ENCODE data around the gene HHIP.

Gene HHIP

GRCh38 chr4:144739511-144740033, 93.6 kb downstream of the HHIP start:
- no peaks in the 10 kb centered on the region for H3K9me3 ChIP-seq
- no peaks in the 10 kb centered on the region for H3K36me3 ChIP-seq
- no peak overlapping the region for H3K4me3 ChIP-seq (ENCODE audit: low read depth, low read length)
- no peak for DNase-seq
- TF ChIP-seq, protein P1, sequence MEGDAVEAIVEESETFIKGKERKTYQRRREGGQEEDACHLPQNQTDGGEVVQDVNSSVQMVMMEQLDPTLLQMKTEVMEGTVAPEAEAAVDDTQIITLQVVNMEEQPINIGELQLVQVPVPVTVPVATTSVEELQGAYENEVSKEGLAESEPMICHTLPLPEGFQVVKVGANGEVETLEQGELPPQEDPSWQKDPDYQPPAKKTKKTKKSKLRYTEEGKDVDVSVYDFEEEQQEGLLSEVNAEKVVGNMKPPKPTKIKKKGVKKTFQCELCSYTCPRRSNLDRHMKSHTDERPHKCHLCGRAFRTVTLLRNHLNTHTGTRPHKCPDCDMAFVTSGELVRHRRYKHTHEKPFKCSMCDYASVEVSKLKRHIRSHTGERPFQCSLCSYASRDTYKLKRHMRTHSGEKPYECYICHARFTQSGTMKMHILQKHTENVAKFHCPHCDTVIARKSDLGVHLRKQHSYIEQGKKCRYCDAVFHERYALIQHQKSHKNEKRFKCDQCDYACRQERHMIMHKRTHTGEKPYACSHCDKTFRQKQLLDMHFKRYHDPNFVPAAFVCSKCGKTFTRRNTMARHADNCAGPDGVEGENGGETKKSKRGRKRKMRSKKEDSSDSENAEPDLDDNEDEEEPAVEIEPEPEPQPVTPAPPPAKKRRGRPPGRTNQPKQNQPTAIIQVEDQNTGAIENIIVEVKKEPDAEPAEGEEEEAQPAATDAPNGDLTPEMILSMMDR (IDR thresholded peaks at IDR 0.05; ENCODE audit: low read depth, low read length), result no peak
- no peaks in the 10 kb centered on the region for H3K27me3 ChIP-seq
- H3K4me1 ChIP-seq, result no peaks in the 10 kb centered on the region

DNA sequence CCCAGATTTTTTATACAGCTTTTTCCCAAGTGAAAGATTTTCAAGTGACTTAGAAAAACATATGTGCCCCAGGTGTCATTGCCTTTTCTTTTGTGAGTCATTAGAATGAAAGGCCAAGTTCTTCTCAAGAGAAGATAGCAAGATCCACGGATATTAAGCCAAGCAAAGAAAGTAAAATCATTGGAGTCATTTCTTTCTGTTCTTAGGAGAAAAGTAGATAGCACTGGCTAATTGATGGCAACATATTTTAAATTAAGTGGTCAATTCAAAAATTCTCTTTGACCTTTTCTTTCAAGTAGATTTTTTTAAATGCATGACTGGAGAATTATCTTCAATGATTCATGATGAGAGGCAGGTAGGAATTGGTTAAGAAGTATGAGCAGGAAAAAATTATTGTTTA, 94.4 kb downstream of the HHIP start:
- Histone ChIP-seq H3K4me1 (no peaks in the 10 kb centered on the region), H3K9me3 (no peaks in the 10 kb centered on the region), H3K36me3 (no peaks in the 10 kb centered on the region), H3K4me3 (ENCODE audit: low read depth, low read length) (no peak overlapping the region), H3K27me3 (no peaks in the 10 kb centered on the region)
- no peak for DNase-seq
- TF ChIP-seq, protein P1 (IDR thresholded peaks at IDR 0.05; ENCODE audit: low read depth, low read length), result no peak

DNA sequence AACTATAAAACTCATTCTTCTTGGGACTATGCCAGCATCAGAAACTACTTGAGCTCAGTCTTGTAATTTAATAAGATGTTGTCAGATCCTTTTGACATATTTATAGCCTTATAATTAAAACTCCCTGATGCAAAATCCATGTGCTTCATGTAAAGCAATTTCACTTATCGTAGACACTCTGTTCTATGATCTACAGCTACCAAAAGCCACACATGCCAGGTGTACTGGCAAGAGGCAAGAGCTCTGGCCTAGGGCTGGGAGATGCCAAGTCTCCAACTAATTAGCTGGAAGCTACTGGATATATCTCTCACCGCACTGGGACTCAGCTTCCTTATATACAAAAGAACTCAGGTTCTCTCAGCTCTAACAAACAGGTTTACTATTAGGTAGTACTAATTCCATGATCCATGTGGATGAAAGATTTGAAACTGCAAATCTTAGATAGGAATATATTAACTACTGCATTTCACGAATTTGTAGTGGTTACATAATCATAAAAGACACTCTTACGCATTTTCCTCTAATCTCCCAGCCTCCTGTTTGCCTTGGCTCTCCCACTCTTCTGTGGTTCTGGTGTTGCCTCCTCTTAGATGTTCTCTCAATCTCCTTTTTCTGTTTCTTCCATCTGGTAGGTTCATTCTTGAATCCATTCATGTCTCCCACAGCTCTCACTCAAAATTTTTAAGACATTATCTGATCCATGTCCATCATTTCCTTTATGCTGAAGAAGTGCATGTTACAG, 103.0 kb downstream of the HHIP start:
- no peak overlapping the region for H3K4me3 ChIP-seq (ENCODE audit: low read depth, low read length)
- TF ChIP-seq, protein P1 (IDR thresholded peaks at IDR 0.05; ENCODE audit: low read depth, low read length), result no peak
- no peaks in the 10 kb centered on the region for H3K4me1 ChIP-seq
- no peaks in the 10 kb centered on the region for H3K36me3 ChIP-seq
- DNase-seq, result no peak
- H3K27me3 ChIP-seq, result no peaks in the 10 kb centered on the region
- no peaks in the 10 kb centered on the region for H3K9me3 ChIP-seq

DNA sequence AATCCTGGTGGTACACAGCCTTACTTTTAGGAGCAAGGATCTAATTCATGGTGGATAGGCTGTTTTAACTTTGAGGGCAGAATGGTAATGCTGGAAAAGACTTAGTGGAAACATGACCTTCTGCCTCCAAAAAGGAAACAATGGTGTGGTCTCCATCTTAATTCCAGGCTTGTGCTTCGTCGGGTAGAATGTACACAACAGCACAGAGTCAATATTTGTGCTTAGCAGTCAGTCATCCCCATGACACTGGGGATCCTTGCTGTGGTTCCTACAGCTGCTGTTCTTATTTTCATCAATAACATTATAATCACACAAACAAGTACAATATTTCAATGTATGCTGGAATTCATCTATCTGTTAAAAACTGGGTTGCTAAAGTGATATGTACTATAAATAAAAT, 104.4 kb downstream of the HHIP start:
- no peaks in the 10 kb centered on the region for H3K4me1 ChIP-seq
- no peak for DNase-seq
- H3K27me3 ChIP-seq, result no peaks in the 10 kb centered on the region
- H3K9me3 ChIP-seq, result no peaks in the 10 kb centered on the region
- no peaks in the 10 kb centered on the region for H3K36me3 ChIP-seq
- no peak overlapping the region for H3K4me3 ChIP-seq (ENCODE audit: low read depth, low read length)
- TF ChIP-seq, protein P1 (IDR thresholded peaks at IDR 0.05; ENCODE audit: low read depth, low read length), result no peak

DNA sequence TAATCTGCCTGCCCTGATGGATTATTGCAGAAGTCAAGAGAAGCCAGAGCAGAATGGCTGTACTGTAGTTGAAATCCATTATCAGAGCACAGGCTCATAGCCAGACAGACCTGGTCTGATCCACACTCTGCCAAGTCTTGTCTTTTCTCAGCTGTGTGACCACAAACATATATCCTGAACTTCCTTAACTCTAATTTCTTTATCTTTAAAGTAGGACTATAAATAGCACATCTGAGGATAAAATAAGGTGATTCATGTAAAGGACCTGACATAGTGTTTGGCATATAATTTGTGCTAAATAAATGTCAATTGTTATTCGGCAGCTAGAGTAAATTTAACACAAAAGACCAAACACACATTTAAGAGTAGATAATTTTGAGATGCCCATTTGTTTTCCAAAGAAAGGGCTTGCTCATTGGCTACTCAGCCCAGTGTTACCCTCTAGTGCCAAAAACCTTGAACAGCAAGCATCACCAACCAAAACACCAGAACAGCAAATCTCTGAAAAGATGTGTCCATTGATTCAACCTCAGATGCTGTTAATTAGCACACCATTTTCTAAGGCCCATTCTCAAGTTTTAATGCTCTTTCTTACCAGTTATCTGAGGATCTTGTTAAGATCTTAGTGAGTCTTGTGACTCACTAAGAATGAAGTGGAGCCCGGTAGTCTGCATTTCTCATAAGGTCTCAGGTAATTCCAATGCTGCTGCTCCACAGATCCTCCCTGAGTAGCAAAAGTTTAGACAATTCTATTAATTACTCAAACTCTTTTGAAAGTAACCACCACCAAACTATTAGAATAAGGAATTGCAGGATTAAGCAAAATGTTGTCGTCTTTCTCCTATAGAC, 108.8 kb downstream of the HHIP start:
- no peak for DNase-seq
- Histone ChIP-seq H3K36me3 (no peaks in the 10 kb centered on the region), H3K27me3 (no peaks in the 10 kb centered on the region), H3K9me3 (no peaks in the 10 kb centered on the region), H3K4me1 (no peaks in the 10 kb centered on the region), H3K4me3 (ENCODE audit: low read depth, low read length) (no peak overlapping the region)
- TF ChIP-seq, protein P1 (IDR thresholded peaks at IDR 0.05; ENCODE audit: low read depth, low read length), result 0 out of 2 replicates have a peak, but pooled peaks have one; percentile 4
